Calu3 (cell line): Measurements from ENCODE around the gene TCFL5. TPM values are rescaled to one million over a fixed set of nuclear protein-coding genes. Genes with fewer than 3 reads are reported as not detected.

Experiments used
- BruUV-seq: library from RNA; stranded (reverse); fragments of 400-500 nt; replicated peaks from 2 replicates; lab custom pipeline; 2021; lab: Mats Ljungman, UMichigan
- CTCF ChIA-PET: fragments of 300-600 bp; sonication (Branson Sonifier 250); formaldehyde crosslinking; loops from one replicate; lab custom pipeline; 2022; ENCODE audit warnings: antibody characterized with exemption; lab: Charles Lee
- DNase-seq: peaks from one replicate; pipeline ENCODE4 v3.0.0; 2022
- H3K27ac Mint-ChIP-seq: one replicate; pipeline ENCODE4 v1.8.0; 2022; ENCODE audit warnings: mixed read lengths; ENCODE audit not compliant: unreplicated experiment
- H3K27me3 Mint-ChIP-seq: one replicate; pipeline ENCODE4 v1.8.0; 2022; ENCODE audit warnings: mixed read lengths; ENCODE audit not compliant: unreplicated experiment
- H3K36me3 Mint-ChIP-seq: one replicate; pipeline ENCODE4 v1.8.0; 2022; ENCODE audit warnings: mild to moderate bottlenecking, moderate library complexity, mixed read lengths; ENCODE audit not compliant: insufficient read depth, unreplicated experiment
- H3K4me1 Mint-ChIP-seq: one replicate; pipeline ENCODE4 v1.8.0; 2022; ENCODE audit warnings: mild to moderate bottlenecking, low read depth, mixed read lengths; ENCODE audit not compliant: unreplicated experiment
- H3K4me3 Mint-ChIP-seq: one replicate; pipeline ENCODE4 v1.8.0; 2022; ENCODE audit warnings: mild to moderate bottlenecking, low read depth, moderate library complexity, mixed read lengths; ENCODE audit not compliant: unreplicated experiment
- H3K9me3 Mint-ChIP-seq: one replicate; pipeline ENCODE4 v1.8.0; 2022; ENCODE audit warnings: low read depth, mixed read lengths; ENCODE audit not compliant: unreplicated experiment
- CTCF ChIP-seq: fragments of 200-600 bp; IDR thresholded peaks from one replicate; pipeline ENCODE4 v1.8.0; 2022; ENCODE audit warnings: antibody characterized with exemption; ENCODE audit not compliant: unreplicated experiment
- intact Hi-C: fragments of 100-400 bp; cut with micrococcal nuclease; formaldehyde crosslinking; loops from one replicate; pipeline ENCODE4 v1.10.0; 2022; ENCODE audit not compliant: unreplicated experiment
- total RNA-seq: library from RNA; stranded (reverse); gene quantifications from 2 replicates; pipeline ENCODE4 v1.2.3, GENCODE V29; 2022

Gene TCFL5
- total RNA-seq, 1 experiment from 2014 or later: 22.3 TPM

GRCh38 chr20:62804021-62804626 lies 57.5 kb downstream of the TCFL5 start:
- CTCF ChIA-PET: interaction anchor here (1.4 to 1.6 kb wide), 2 partner anchors 10 to 19 kb away, joined by 5 to 10 read pairs; no protein-coding TSS in a partner anchor
- no peak for DNase-seq
- no peaks in the 10 kb centered on the region for H3K9me3 Mint-ChIP-seq
- peaks cover 31% of the 10 kb centered on the region for H3K4me1 Mint-ChIP-seq
- BruUV-seq: no TSS peak
- TF ChIP-seq CTCF: no peak
- H3K27me3 Mint-ChIP-seq: no peaks in the 10 kb centered on the region
- intact Hi-C loops: no loop called here
- peak overlapping the region; percentile 92 for H3K4me3 Mint-ChIP-seq
- peaks cover 79% of the 10 kb centered on the region for H3K36me3 Mint-ChIP-seq
- peak overlapping the region; percentile 94 for H3K27ac Mint-ChIP-seq

- H3K4me3 Mint-ChIP-seq: no peak overlapping the region
- peaks cover 79% of the 10 kb centered on the region for H3K36me3 Mint-ChIP-seq
- DNase-seq: no peak
- H3K4me1 Mint-ChIP-seq: peaks cover 38% of the 10 kb centered on the region
- no peak overlapping the region for H3K27ac Mint-ChIP-seq
- no peaks in the 10 kb centered on the region for H3K9me3 Mint-ChIP-seq
- intact Hi-C loops: no loop called here
- TF ChIP-seq CTCF: no peak
- CTCF ChIA-PET: interaction anchor here (1.2 kb wide), 1 partner anchor 8 kb away, joined by 3 read pairs; no protein-coding TSS in a partner anchor
- H3K27me3 Mint-ChIP-seq: no peaks in the 10 kb centered on the region
- BruUV-seq: no TSS peak
These were observed 59.5 kb downstream of the TCFL5 start for GRCh38 chr20:62802026-62802712.

GRCh38 chr20:62801284-62802010 lies 60.2 kb downstream of the TCFL5 start:
- Mint-ChIP-seq H3K27ac (no peak overlapping the region), H3K4me3 (no peak overlapping the region), H3K27me3 (no peaks in the 10 kb centered on the region), H3K4me1 (peaks cover 31% of the 10 kb centered on the region), H3K9me3 (no peaks in the 10 kb centered on the region), H3K36me3 (peaks cover 77% of the 10 kb centered on the region)
- no peak for TF ChIP-seq CTCF
- intact Hi-C loops: no loop called here
- no peak for DNase-seq
- BruUV-seq: no TSS peak
- CTCF ChIA-PET: no interaction called here

- no peaks in the 10 kb centered on the region for H3K27me3 Mint-ChIP-seq
- no TSS peak for BruUV-seq
- no peaks in the 10 kb centered on the region for H3K9me3 Mint-ChIP-seq
- TF ChIP-seq CTCF: no peak
- CTCF ChIA-PET: no interaction called here
- H3K4me1 Mint-ChIP-seq: peaks cover 23% of the 10 kb centered on the region
- intact Hi-C loops: no loop called here
- no peak overlapping the region for H3K4me3 Mint-ChIP-seq
- H3K27ac Mint-ChIP-seq: no peak overlapping the region
- no peak for DNase-seq
- H3K36me3 Mint-ChIP-seq: peaks cover 77% of the 10 kb centered on the region
These were observed 61.0 kb downstream of the TCFL5 start for GRCh38 chr20:62800314-62801259.
